Neural progenitor cell (in vitro differentiated cells): ENCODE results near the gene RIMKLA. TPM values are rescaled to one million over a fixed set of nuclear protein-coding genes. Genes with fewer than 3 reads are reported as not detected.

Source experiments
- DNase-seq: peaks from one replicate; pipeline ENCODE4 v3.0.0-alpha.2; 2016; ENCODE audit warnings: low spot score
- H2AFZ ChIP-seq: fragments of 200-600 bp; sonication (generic); replicated peaks from 2 replicates; pipeline ENCODE4 v1.6.1; 2016; ENCODE audit warnings: antibody characterized with exemption
- H3F3A ChIP-seq: fragments of 200-600 bp; sonication (generic); 2 replicates; pipeline ENCODE4 v1.6.1; 2016; ENCODE audit warnings: antibody characterized with exemption, low read depth
- H3K27ac ChIP-seq: fragments of 200-600 bp; sonication (generic); 2 replicates; pipeline ENCODE4 v1.5.1; 2016; ENCODE audit warnings: mild to moderate bottlenecking
- H3K27me3 ChIP-seq: fragments of 200-600 bp; sonication (generic); 2 replicates; pipeline ENCODE4 v1.6.1; 2016; ENCODE audit warnings: mild to moderate bottlenecking, moderate library complexity
- H3K36me3 ChIP-seq: fragments of 200-600 bp; sonication (generic); 2 replicates; pipeline ENCODE4 v1.5.1; 2016
- H3K4me1 ChIP-seq: fragments of 200-600 bp; sonication (generic); 2 replicates; pipeline ENCODE4 v1.6.1; 2016; ENCODE audit warnings: mixed run types
- H3K4me2 ChIP-seq: fragments of 200-600 bp; sonication (generic); 2 replicates; pipeline ENCODE4 v1.6.1; 2016
- H3K4me3 ChIP-seq: fragments of 200-600 bp; sonication (generic); 2 replicates; pipeline ENCODE4 v1.5.1; 2016
- H3K79me2 ChIP-seq: fragments of 200-600 bp; sonication (generic); 2 replicates; pipeline ENCODE4 v1.6.1; 2016; ENCODE audit warnings: low read depth
- H3K9ac ChIP-seq: fragments of 200-600 bp; sonication (generic); 2 replicates; pipeline ENCODE4 v1.6.1; 2016
- H3K9me3 ChIP-seq: fragments of 200-600 bp; sonication (generic); 2 replicates; pipeline ENCODE4 v1.5.1; 2016; ENCODE audit warnings: low read depth
- H4K20me1 ChIP-seq: fragments of 200-600 bp; sonication (generic); 2 replicates; pipeline ENCODE4 v1.6.1; 2016; ENCODE audit warnings: low read depth
- H3K27ac Mint-ChIP-seq: 3 replicates; pipeline ENCODE4 v1.8.0; 2021; ENCODE audit warnings: mixed read lengths
- H3K27me3 Mint-ChIP-seq: 2 replicates; pipeline ENCODE4 v1.8.0; 2022; ENCODE audit warnings: low read depth, mild to moderate bottlenecking, inconsistent platforms, moderate library complexity, mixed read lengths; ENCODE audit not compliant: insufficient read depth
- H3K36me3 Mint-ChIP-seq: 3 replicates; pipeline ENCODE4 v1.8.0; 2021; ENCODE audit warnings: mixed read lengths
- H3K4me1 Mint-ChIP-seq: 3 replicates; pipeline ENCODE4 v1.8.0; 2021; ENCODE audit warnings: mixed read lengths
- H3K4me3 Mint-ChIP-seq: 3 replicates; pipeline ENCODE4 v1.8.0; 2021; ENCODE audit warnings: mild to moderate bottlenecking, moderate library complexity, mixed read lengths
- H3K9me3 Mint-ChIP-seq: 3 replicates; pipeline ENCODE4 v1.8.0; 2020; ENCODE audit warnings: mixed read lengths
- EZH2 ChIP-seq: fragments of 200-600 bp; sonication (generic); IDR thresholded peaks from 2 replicates; pipeline ENCODE4 v1.6.1; 2017; ENCODE audit warnings: antibody characterized with exemption, mild to moderate bottlenecking, moderate library complexity
- EZH2phosphoT487 ChIP-seq: fragments of 200-600 bp; sonication (generic); IDR thresholded peaks from 2 replicates; pipeline ENCODE4 v1.6.1; 2017; ENCODE audit warnings: antibody characterized with exemption
- total RNA-seq: library from RNA; depleted of rRNA; stranded (reverse); fragments of >200 nt; gene quantifications from 2 replicates; pipeline ENCODE4 v1.2.3, GENCODE V29; 2015; ENCODE audit warnings: low replicate concordance
- TF ChIP-seq, protein P1 (sequence below): fragments of 200-600 bp; sonication (generic); IDR thresholded peaks from 2 replicates; pipeline ENCODE4 v1.5.1; 2017; ENCODE audit warnings: antibody characterized with exemption, mild to moderate bottlenecking

Gene RIMKLA
- total RNA-seq, 1 donor from 2014 or later = 5.4 TPM

DNA sequence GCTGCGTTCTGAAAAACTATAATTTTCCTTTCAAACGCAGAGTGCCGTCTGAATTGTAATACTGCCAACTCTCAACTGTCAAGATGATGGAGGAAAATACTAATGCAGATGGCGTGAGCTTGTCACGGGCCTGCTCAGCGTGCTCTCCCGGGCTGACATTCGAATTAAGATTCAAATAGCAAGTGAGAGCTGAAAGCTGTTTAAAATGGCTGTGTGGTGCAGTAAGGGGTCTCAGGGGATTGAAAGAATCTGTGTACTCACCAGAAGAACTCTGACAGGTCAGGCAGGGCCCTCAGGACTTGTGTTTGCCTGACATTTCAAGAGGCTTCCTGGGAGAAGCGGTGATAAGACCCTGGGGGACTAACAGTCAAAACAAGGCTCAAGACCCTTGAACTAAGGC is 42.1 kb downstream of the RIMKLA start:
- Mint-ChIP-seq H3K36me3 (no peaks in the 10 kb centered on the region), H3K27me3 (peaks cover 2% of the 10 kb centered on the region), H3K9me3 (no peaks in the 10 kb centered on the region), H3K4me1 (peaks cover 32% of the 10 kb centered on the region), H3K27ac (no peak overlapping the region), H3K4me3 (no peak overlapping the region)
- Histone ChIP-seq H3K9me3 (no peaks in the 10 kb centered on the region), H2AFZ (no peak overlapping the region), H3F3A (peaks cover 11% of the 10 kb centered on the region), H3K4me1 (peaks cover 18% of the 10 kb centered on the region), H4K20me1 (no peaks in the 10 kb centered on the region), H3K4me3 (no peak overlapping the region), H3K36me3 (no peaks in the 10 kb centered on the region), H3K4me2 (no peak overlapping the region), H3K27ac (no peak overlapping the region), H3K79me2 (no peaks in the 10 kb centered on the region), H3K27me3 (no peaks in the 10 kb centered on the region), H3K9ac (no peak overlapping the region)
- no peak for DNase-seq
- TF ChIP-seq EZH2 = no peak
- TF ChIP-seq, protein P1, sequence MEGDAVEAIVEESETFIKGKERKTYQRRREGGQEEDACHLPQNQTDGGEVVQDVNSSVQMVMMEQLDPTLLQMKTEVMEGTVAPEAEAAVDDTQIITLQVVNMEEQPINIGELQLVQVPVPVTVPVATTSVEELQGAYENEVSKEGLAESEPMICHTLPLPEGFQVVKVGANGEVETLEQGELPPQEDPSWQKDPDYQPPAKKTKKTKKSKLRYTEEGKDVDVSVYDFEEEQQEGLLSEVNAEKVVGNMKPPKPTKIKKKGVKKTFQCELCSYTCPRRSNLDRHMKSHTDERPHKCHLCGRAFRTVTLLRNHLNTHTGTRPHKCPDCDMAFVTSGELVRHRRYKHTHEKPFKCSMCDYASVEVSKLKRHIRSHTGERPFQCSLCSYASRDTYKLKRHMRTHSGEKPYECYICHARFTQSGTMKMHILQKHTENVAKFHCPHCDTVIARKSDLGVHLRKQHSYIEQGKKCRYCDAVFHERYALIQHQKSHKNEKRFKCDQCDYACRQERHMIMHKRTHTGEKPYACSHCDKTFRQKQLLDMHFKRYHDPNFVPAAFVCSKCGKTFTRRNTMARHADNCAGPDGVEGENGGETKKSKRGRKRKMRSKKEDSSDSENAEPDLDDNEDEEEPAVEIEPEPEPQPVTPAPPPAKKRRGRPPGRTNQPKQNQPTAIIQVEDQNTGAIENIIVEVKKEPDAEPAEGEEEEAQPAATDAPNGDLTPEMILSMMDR = no peak
- no peak for TF ChIP-seq EZH2phosphoT487

DNA sequence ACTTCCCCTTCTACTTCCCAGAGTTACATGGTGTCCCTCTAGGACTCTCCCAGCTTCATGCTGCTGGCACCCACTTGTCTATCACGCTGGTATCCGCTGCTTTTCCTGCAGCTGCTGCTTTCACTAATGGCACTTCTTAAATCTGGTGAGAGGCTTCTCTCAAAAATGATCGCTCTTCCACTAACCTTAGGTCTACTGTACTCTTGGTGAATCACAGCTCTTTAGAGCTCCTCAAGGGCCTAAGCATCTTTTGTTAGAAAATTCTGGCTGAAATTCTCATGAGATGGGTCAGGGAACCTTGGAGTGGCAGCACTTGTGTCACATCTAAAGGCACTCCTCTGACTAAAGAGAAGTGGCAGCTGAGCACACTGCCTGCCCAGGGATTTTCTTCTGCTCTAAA is 43.1 kb downstream of the RIMKLA start:
- no peak overlapping the region for H3K9ac ChIP-seq
- no peaks in the 10 kb centered on the region for H3K9me3 Mint-ChIP-seq
- peaks cover 9% of the 10 kb centered on the region for H3K4me1 ChIP-seq
- TF ChIP-seq, protein P1 = no peak
- TF ChIP-seq EZH2phosphoT487 (no peak), EZH2 (no peak)
- H3K4me2 ChIP-seq = no peak overlapping the region
- H2AFZ ChIP-seq = no peak overlapping the region
- H3K27me3 Mint-ChIP-seq = peaks cover 2% of the 10 kb centered on the region
- H3F3A ChIP-seq = peaks cover 2% of the 10 kb centered on the region
- H3K79me2 ChIP-seq = no peaks in the 10 kb centered on the region
- H3K27me3 ChIP-seq = no peaks in the 10 kb centered on the region
- H3K36me3 Mint-ChIP-seq = no peaks in the 10 kb centered on the region
- H3K4me3 Mint-ChIP-seq = no peak overlapping the region
- H4K20me1 ChIP-seq = no peaks in the 10 kb centered on the region
- no peak for DNase-seq
- peak overlapping the region; percentile 9 for H3K27ac Mint-ChIP-seq
- no peak overlapping the region for H3K4me3 ChIP-seq
- peaks cover 25% of the 10 kb centered on the region for H3K4me1 Mint-ChIP-seq
- H3K36me3 ChIP-seq = no peaks in the 10 kb centered on the region
- H3K27ac ChIP-seq = no peak overlapping the region
- no peaks in the 10 kb centered on the region for H3K9me3 ChIP-seq

DNA sequence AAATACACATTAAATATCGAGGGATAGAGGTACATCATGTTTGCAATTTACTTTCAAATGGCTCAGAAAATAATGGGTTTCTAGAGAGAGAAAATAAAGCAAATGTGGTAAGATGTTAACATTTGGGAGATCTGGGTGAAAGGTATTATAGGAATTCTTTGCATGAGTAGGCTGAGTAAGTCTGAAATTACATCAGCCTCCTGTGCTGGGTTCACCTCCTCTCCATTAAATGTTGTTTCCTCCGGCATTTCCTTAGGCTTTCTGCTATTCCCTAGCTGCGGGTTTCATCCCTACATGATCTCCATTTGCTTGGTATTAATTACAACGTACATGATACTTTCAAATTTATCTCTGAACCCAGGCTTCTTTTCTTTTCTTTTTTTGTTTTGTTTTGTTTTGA is 43.6 kb downstream of the RIMKLA start:
- no peak overlapping the region for H2AFZ ChIP-seq
- Mint-ChIP-seq H3K4me3 (no peak overlapping the region), H3K27ac (no peak overlapping the region), H3K4me1 (peaks cover 25% of the 10 kb centered on the region), H3K9me3 (no peaks in the 10 kb centered on the region), H3K36me3 (no peaks in the 10 kb centered on the region), H3K27me3 (peaks cover 2% of the 10 kb centered on the region)
- H3K9me3 ChIP-seq = no peaks in the 10 kb centered on the region
- no peaks in the 10 kb centered on the region for H3K27me3 ChIP-seq
- no peaks in the 10 kb centered on the region for H3F3A ChIP-seq
- H3K36me3 ChIP-seq = no peaks in the 10 kb centered on the region
- peaks cover 4% of the 10 kb centered on the region for H3K4me1 ChIP-seq
- no peak overlapping the region for H3K9ac ChIP-seq
- H3K27ac ChIP-seq = no peak overlapping the region
- no peak for DNase-seq
- no peaks in the 10 kb centered on the region for H3K79me2 ChIP-seq
- no peak overlapping the region for H3K4me3 ChIP-seq
- H3K4me2 ChIP-seq = no peak overlapping the region
- no peaks in the 10 kb centered on the region for H4K20me1 ChIP-seq
- TF ChIP-seq EZH2phosphoT487 (no peak), EZH2 (no peak)
- TF ChIP-seq, protein P1 = no peak
